SKM-1 treated with dmso at 0.1 percent for 144 hours (cell line): ENCODE results near the gene DPM1.

Experiments used
- DNase-seq: peaks from one replicate; lab custom pipeline; 2025; ENCODE audit not compliant: unreplicated experiment; lab: John Stamatoyannopoulos, UW

Gene DPM1

GRCh38 chr20:50957798-50958614, at the start of gene DPM1:
DPM1 (minus strand) TSS chr20:50958532; CDS start chr20:50958523, 9 bp downstream.
- DNase-seq = peak; percentile 97

- DNase-seq = no peak
These were observed 46.9 kb upstream of the DPM1 start for GRCh38 chr20:51005214-51005613.

- no peak for DNase-seq
These were observed 46.4 kb upstream of the DPM1 start for GRCh38 chr20:51004781-51005180.

GRCh38 chr20:51004305-51004727, 46.0 kb upstream of the DPM1 start:
- no peak for DNase-seq

- DNase-seq = no peak
These were observed 45.4 kb upstream of the DPM1 start for GRCh38 chr20:51003753-51004152.

- no peak for DNase-seq
These were observed 44.3 kb upstream of the DPM1 start for GRCh38 chr20:51002633-51003032.

GRCh38 chr20:51001430-51002265, 43.3 kb upstream of the DPM1 start:
- DNase-seq = no peak

GRCh38 chr20:50999355-50999754, 41.0 kb upstream of the DPM1 start:
- DNase-seq = no peak

GRCh38 chr20:50996901-50997865, 38.9 kb upstream of the DPM1 start:
- DNase-seq = no peak

GRCh38 chr20:50995506-50995905, 37.2 kb upstream of the DPM1 start:
- DNase-seq = no peak

- DNase-seq = no peak
These were observed 35.5 kb upstream of the DPM1 start for GRCh38 chr20:50993876-50994275.

- DNase-seq = peak; percentile 92
These were observed 34.6 kb upstream of the DPM1 start for GRCh38 chr20:50992733-50993457.

- DNase-seq = no peak
These were observed 34.0 kb upstream of the DPM1 start for GRCh38 chr20:50992336-50992732.

GRCh38 chr20:50991076-50991475, 32.7 kb upstream of the DPM1 start:
- DNase-seq = no peak

GRCh38 chr20:50987493-50988210, 29.3 kb upstream of the DPM1 start:
- peak; percentile 66 for DNase-seq

- DNase-seq = peak; percentile 10
These were observed 25.0 kb upstream of the DPM1 start for GRCh38 chr20:50983321-50983720.

- no peak for DNase-seq
These were observed 24.0 kb upstream of the DPM1 start for GRCh38 chr20:50982363-50982762.

GRCh38 chr20:50981714-50982048, 23.3 kb upstream of the DPM1 start:
- no peak for DNase-seq

- peak; percentile 57 for DNase-seq
These were observed 22.8 kb upstream of the DPM1 start for GRCh38 chr20:50980851-50981713.
